T-helper 22 cell (primary cell): Measurements from ENCODE around the gene BLOC1S5.

Experiments
- DNase-seq: peaks from one replicate; pipeline ENCODE4 v3.0.0-alpha.2; 2020; ENCODE audit warnings: low read depth

Gene BLOC1S5, protein sequence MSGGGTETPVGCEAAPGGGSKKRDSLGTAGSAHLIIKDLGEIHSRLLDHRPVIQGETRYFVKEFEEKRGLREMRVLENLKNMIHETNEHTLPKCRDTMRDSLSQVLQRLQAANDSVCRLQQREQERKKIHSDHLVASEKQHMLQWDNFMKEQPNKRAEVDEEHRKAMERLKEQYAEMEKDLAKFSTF

DNA sequence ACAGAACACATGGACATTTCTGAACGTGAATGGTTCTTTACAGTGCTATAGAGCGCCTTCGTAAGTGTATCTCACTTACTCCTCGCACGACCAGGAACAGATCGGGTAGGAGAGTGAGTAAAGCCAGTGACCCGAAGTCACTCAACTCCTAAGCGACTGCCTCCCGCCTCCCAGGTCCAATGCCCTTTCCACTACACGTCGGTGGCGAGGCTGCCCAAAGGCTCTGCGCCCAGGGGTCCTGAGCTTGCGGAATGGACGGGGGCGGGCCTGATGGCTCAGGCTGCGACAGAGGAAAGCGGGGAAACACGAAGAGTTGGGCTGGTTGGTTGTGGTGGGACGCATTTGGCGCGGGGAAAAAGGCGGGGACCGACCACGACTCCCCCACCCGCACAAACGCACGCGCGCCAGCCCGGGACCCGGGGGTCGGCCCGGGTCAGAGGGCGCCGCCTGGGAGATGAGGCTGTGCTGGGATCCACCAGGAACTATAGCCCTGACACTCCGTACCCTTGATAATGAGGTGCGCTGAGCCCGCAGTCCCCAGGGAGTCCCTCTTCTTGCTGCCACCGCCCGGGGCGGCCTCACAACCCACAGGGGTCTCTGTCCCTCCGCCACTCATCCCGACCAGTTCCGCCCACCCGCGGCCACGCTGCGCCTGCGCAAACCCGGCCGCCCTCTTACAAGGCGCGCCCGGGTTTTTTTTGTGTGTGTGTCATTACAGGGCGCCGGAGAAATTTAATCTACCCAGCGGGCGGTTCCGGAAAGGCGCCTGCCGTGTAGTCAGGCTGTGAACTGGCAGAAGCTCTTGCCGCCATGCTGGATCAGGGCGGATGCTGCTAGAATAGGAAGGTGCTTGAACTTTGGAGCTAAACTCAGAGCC lies at the start of gene BLOC1S5:
BLOC1S5 (minus strand) TSS at position 629 of the 877 bp plus-strand sequence; CDS start at position 616, 13 bp downstream.
- DNase-seq, result peak; percentile 93

DNA sequence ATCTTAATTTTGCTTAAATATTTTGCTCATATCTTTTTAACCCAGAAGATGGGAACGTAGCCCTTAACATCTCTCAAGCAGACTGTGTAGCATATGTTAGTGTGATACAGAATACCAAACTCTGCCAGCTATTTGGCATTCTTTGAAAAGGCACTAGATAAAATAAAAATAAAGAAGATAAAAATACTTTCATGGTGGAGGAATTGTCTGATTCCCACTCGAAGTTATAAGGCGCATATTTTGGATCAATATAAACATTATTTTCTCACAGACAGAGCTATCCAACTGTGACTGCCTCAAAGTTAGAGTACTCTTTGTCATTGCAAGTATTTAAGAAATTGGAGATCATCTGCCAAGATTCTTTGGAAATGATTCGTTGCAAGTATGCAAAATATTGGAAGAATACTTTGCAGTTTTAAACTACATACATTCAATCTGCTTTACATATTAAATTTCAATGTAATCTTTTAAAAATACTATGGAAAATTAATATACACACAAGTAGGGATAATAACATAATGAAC lies 49.0 kb upstream of the BLOC1S5 start:
- no peak for DNase-seq

DNA sequence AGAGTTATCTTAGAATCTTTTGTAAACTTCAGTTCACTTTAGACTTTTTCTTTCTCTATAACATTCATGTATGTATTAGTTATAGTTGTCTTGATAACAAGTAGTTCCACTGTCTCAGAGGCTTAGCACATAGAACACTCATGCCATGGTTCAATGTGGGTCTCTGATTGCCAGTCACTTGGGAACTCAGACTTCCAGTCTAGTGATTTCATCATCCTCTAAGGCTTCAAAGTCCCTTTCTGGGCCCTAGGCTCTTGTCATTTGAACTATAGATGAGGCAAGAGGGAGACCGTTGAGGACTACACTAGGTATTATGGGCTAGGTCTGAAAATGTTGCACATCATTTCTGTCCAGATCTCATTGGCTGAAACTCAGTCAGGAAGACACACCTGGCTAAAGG lies 46.5 kb upstream of the BLOC1S5 start:
- DNase-seq, result no peak

DNA sequence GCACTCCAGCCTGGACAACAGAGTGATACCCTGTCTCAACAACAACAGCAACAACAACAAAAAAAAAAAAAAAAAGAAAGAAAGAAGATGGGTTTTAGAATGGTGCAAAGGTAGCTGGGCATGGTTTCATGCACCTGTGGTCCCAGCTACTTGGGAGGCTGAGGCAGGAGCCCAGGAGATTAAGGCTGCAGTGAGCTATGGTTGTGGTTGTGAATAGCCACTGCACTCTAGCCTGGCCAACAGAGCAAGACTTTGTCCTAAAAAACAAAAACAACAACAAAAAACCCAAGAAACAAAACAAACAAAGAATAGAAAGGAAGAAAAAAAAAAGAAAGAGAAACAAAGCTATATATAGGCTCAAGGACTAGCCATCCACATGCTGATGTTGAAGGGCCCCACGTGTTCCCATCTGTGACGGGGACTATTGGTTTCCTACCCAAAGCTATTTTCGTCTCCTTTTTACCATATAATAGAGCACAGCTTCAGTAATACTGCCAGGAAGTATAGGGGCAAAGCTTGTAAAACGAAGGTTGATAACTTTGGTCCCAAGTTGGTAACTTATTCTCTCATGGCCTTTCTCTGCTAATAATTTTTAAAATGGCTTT lies 46.0 kb upstream of the BLOC1S5 start:
- no peak for DNase-seq

DNA sequence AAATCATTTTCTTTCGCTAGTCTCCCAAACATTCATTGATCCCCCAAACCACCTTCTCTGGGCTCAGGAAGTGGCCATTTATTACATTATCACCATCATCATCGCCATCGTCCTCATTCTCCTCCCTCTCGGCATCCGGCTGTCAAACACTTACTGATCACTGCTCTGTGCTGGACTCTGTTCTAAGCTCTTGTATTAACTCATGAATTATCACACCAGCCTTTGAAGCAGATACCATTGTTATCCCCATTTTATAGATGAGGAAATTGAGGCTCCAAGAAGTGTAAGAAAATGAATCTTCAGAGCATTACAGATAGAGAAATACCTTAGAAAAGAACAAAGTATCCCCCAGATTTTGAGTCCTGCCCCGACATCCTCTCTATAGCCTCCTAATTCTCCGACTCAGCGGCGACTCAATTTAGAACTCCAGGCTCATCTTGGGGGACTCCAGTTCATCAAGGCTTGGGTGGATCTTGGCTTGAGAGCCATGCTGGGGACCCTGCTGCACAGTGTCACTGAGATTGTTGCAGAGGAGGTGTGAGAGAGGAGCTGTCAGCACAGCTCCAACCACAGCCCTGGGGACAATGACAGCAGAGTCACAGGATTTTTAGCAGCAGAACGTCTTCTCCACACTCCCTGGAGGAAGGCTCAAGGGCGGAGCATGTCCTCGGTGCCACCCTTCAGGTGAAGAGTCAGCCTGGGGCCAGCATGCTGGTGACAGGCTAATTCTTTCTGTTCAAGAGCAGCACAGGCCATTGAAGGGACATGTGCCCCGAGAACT lies 44.8 kb upstream of the BLOC1S5 start:
- DNase-seq, result no peak

DNA sequence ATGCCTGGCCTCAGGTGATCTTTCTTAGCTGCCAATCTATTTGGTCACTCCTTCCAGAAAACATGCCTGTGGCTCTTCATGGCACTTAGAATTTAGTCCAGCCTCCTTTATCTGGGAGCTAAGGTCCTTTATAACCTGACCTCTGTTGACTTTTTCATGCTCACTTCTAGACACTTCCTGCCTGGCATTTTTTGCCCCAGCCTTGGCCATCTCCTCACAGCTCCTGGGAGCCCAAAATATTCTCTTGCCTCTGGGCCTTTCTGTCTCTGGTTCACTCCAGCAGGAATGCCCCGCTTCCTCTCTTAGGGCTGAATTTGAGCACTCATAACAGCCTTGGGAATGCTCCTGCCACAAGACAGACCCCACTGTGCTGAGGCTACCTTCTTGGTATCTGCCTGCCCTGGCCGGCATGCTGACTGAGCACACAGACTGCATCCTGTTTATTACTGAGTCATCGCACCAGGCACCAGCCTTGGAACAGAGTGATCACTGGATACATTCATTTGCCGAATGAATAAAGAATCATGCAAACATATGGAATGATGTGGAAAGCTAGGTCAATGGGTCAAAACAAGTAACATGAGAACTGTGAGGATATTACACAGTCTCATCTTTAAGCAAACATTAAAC lies 44.0 kb upstream of the BLOC1S5 start:
- DNase-seq, result no peak

DNA sequence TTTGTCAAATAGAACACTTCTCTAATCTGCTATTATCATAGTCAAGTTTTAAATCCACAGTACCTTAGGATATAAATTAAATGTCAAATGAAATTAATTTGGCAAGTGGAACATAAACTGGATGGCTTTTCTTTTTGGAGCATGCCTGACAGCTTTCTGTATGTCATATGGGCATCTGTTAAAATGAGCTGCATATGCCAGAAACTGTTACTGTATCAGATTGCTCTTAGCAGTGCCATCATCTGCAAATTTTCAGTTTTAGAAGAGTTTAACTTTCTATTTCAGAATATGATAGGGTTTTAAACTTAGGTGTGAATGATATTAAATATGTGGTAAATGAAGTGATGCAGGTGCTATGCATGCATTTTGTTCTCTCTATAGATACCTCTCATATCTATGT lies 41.6 kb upstream of the BLOC1S5 start:
- no peak for DNase-seq

DNA sequence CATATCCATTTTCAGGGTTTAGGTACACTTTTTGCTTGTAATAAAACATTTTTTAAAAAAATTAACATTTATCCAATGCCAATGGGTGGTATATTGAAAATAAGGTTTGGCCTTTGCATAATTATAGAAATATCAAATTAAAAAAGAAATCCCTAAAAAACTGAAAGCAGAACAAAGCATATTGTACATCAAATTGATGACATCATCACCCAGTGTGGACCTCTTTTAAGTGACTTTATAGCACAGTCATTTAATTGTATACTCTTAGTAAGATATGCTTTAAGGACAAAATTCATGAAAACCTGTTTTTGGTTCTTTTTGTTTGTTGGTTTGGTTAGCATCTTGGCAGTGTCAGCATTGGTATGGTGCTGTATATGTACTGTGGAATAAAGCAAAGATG lies 39.5 kb upstream of the BLOC1S5 start:
- DNase-seq, result no peak

DNA sequence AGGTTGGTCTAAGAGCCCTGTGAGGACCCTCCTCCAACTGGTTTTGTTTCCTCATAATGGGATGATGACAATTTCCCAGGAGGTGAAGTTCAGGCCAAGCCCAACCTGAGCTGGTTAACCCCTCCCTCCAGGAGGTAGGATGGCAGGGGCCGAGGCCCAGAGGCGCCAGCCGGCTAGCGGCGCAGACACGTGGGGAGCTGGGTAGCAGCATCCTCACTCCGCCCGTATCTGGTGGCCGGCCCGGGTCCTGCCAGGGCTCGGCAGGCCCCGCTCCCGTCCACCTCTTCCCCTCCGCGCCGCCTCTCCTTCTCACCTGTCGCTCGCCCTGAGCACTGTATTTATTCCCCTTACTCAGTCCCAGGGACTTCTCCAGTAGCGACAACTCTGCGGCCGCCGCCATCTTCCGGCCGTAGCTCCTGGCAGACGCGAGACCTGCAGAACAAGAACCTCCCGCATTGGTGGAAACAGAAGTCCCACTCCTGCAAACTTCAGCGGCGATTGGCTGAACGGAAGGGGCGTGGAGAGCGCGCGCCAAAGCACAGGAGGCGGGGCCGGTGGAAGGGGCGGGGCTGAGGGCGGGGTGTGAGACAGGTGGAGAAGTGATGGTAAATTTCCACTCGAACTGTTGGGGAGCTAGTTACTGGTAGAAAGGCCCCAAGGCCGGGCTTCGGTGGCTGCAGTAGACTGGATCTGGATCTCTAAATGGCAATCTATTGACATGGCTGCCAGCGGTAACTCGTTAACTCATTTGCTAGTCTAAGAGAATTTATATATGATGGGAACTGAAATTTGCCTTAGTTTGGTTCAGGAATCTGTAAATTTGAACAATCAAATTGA lies 38.2 kb upstream of the BLOC1S5 start, which contains the start of gene EEF1E1:
EEF1E1 (minus strand) TSS at position 427 of the 837 bp plus-strand sequence; CDS start at position 400, 27 bp downstream.
- DNase-seq, result peak; percentile 92

DNA sequence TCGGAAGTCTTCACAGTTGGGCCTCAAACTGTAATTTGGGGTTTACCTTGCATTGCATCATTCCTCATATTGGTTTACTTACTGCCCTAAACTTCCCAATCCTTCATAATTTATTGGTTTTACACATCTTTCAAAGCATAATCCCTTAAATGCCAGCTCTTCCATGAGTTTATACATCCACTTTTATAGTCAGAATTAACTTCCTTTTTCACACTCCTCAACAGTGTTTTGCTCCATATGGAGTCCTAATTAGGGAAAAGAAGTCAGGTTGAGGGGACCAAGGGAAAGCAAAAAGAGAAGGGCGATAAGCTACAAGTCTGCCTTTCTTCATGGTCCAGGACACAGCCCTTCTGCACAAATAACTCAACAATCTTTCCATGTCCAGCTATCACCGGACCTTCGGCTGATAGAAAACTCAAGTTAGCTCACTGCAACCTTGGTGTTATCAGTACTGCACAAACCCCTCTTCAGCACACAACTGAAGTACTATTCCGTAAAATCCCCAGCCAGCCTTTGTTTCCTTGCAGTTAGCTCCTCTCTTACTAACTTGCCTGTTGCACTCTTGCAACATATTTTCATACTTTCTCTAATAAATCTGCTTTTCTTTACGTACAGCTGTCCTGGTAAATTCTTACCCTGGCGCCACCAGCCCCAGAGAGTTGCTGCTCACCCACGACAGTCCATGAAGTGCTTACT lies 36.1 kb upstream of the BLOC1S5 start:
- no peak for DNase-seq

DNA sequence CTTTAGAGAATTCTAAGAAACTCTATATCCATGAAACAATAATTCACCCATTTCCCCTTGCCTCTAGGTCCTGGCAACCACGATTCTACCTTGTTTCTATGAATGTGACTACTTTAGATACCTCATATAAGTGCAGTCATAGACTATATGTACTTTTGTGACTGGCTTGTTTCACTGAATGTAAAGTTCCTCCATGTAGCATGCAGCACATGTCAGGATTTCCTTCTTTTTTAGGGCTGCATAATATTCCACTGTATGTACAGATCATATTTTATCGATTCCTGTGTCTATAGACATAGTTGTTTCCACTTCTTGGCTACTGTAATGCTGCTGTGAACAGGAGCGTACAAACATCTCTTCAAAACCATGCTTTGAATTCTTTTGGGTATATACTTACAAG lies 26.5 kb upstream of the BLOC1S5 start:
- no peak for DNase-seq

DNA sequence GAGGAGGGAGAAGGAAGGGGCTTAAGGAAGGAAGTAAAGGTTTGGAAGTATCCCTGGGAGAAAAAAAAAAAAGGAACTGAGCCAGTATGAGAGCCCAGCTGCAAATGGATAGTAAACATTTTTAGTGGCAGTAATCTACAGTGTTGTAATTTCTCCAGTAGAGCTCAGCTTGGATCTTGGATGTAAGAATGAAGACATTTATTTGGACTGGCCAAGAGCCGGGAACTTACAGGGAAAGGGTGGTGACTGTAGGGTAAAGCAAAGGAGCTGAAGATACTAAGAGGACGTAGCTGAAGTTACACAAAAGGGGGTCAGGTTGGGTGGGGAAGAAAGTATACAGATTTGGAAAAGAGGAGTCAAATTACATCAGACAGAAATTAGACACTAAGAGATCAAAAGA lies 24.7 kb upstream of the BLOC1S5 start:
- no peak for DNase-seq

DNA sequence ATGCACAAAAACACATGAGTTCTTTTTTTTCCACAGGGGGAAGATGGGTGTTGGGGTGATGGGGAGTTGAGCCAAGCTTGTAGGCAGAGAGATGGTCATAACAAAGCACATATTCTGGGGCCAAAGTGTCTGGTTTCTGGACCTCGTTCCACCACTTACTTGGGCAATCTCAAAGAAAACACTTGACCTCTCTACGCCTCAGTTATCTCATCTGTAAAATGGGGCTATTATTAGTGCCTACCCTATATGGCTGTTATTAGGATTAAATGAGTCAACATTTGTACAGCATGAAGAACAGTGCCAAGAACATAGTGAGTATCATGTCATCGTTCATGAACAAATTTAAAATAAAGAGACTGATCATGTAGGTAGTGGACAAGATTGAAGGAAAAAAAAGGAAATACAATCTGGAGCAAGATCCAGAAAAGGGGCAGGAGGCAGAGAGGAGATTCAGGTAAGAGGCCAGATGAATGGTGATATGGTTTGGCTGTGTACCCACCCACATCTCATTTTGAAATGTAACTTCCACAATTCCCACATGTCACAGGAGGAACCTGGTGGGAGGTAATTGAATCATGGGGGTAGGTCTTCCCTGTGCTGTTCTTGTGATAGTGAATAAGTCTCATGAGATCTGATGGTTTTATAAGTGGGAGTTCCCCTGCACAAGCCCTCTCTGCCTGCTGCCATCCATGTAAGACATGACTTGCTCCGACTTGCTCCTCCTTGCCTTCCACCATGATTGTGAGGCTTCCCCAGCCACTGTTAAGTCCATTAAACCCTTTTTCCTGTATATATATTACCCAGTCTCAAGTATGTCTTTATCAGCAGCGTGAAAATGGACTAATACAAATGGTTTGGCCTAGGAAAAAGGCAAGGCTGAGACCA lies 23.9 kb upstream of the BLOC1S5 start:
- DNase-seq, result no peak

DNA sequence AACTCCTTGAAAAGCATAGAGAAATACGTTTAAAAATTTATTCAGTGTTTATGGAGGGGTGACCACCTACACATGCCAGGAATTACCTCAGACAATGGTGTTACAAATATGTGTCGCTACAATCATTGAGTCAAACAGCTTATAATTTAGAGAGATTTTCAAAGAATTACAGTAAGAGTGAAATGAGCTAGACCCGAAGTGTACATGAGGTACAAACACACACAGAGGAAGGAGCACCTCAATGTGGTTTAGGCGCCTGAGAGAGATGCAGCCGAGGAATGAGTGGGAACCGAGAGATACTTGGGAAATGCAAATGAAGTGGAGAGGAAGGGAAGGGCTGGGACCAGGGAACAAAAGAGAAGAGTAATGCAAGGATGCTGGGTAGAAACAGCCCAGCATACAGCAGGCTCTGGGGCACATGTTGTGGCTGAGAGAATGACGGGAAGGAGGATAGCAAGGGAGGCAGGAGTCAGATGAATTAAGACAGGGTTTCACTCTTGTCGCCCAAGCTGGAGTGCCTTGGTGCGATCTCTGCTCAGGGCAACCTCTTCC lies 22.6 kb upstream of the BLOC1S5 start:
- DNase-seq, result no peak

DNA sequence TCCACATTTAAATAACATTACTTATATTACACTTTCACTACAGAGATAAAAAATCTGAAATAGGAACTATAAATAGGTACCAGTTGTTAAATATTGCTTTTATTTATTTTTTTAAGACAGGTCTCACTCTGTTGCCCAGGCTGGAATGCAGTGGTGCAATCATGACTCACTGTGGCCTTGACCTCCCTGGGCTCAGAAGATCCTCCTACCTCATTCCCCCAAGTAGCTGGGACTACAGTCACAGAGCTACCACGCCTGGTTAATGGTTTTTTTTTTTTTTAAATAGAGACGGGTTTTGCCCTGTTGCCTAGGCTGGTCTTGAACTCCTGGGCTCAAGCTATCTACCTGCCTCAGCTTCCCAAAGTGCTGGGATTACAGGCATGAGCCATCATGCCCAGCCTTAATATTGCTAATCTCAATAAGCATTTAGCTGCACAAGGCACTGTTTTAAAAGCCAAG lies 20.9 kb upstream of the BLOC1S5 start:
- DNase-seq, result no peak

DNA sequence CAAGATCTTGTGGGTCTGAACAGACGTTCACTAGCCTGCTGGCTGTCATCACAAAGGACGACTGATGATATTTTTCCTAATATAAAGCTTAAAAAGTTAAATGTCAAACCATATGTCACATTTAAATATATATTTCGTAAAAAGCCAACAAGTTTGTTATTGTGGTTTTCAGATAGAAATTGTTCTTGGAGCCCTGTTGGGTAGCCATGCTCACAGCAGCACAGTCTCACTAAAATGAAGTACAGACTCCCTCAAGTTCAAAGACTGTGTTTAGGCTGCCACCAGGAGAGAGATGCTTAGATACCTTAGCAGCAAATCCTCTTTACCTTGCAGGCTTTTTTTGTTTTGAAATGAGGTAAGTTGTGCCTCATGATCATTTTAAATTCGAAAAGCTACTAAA lies 20.4 kb upstream of the BLOC1S5 start:
- no peak for DNase-seq

DNA sequence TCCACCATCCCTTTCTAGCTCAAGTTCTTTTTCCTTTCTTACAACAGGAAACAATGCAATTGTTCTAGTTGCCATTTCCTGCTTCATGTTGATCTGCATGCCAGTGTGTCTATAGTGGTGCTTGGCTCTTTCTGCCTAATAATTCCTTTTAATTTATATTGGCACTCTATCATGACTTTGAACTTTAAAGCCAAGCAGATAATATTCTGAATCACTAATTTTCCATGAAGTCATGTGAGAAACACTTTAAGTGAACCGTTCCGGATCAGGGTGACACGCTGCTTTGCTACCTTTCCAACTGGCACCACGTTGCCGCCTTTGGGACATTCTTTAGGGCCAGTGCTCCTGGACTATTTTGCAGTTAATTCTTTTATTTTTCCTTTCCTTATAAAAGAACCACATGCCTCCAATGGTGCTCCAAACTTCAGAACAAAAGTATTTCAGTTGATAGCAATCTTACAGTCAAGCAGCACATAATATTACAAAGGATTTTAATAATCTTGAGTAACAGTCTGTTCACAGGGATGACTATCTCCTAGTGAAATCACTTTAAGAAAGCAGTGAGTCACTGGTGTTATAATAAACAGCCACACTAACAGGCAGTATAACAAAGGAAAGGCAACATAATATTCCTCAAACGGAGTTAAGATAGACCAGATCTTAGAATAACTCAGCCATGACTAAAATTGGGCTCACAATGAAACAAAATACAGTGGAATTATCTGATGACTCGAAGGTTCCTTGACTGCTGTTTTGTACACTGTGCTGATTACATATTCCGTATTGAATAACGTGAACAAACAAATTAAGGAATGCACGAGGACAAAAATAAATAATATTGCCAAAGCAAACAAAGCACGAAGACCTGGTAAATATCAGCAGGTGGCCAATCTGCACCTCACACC lies 19.0 kb upstream of the BLOC1S5 start:
- no peak for DNase-seq

DNA sequence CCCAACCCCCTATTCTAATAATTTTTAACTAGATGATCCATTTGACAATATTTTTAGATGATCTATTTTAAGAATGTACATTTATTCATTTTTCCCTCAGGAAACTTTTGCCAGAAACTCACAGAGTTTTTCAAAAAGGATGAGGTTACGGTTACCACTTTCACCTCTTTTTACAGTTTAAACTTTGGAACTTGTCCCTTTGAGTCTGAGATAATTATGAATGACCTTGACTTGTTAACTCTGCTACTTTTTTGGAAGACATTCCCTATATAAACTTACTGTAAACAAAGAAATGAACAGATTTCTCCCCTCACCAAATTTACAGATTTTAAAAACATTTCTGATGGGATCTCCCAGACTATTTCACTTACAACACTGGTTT lies 18.4 kb upstream of the BLOC1S5 start:
- DNase-seq, result no peak
